SK-N-SH treated with all-trans-retinoic acid at 6 μM for 48 hours (cell line): Measurements from ENCODE around the gene C3.

Experiments used
- ATAC-seq: fragments of 200-7000 bp; cut with Tn5 transposase; 3 replicates; pipeline ENCODE4 v1.9.1; 2020; ENCODE audit warnings: mild to moderate bottlenecking, moderate library complexity
- ARNTL ChIP-seq: fragments of 450-650 bp; formaldehyde crosslinking; IDR thresholded peaks from 2 replicates; pipeline ENCODE4 v1.5.0; 2020; ENCODE audit warnings: low read depth, mild to moderate bottlenecking, moderate library complexity, borderline replicate concordance
- BACH2 ChIP-seq: fragments of 250-450 bp; sonication (Bioruptor Pico); IDR thresholded peaks from 2 replicates; pipeline ENCODE4 v1.9.0; 2021; ENCODE audit warnings: mild to moderate bottlenecking, borderline replicate concordance
- CSDC2 ChIP-seq: fragments of 250-450 bp; sonication (Bioruptor Pico); IDR thresholded peaks from 2 replicates; pipeline ENCODE4 v1.5.0; 2020; ENCODE audit warnings: mild to moderate bottlenecking, moderate library complexity
- GLIS3 ChIP-seq: fragments of 250-450 bp; sonication (Bioruptor Pico); IDR thresholded peaks from 2 replicates; pipeline ENCODE4 v1.5.0; 2020; ENCODE audit warnings: mild to moderate bottlenecking, moderate library complexity
- ISL1 ChIP-seq: fragments of 250-450 bp; sonication (Bioruptor Pico); IDR thresholded peaks from 2 replicates; pipeline ENCODE4 v2.1.2; 2022; ENCODE audit warnings: mild to moderate bottlenecking, moderate library complexity
- OSR1 ChIP-seq: fragments of 250-450 bp; sonication (Bioruptor Pico); IDR thresholded peaks from 2 replicates; pipeline ENCODE4 v1.8.0; 2022; ENCODE audit warnings: moderate library complexity, mild to moderate bottlenecking, inconsistent platforms
- PPARA ChIP-seq: fragments of 250-450 bp; sonication (Bioruptor Pico); IDR thresholded peaks from 2 replicates; pipeline ENCODE4 v1.5.0; 2020; ENCODE audit warnings: mild to moderate bottlenecking, borderline replicate concordance
- RARB ChIP-seq: fragments of 250-450 bp; sonication (Bioruptor Pico); IDR thresholded peaks from 2 replicates; pipeline ENCODE4 v1.8.0; 2021; ENCODE audit warnings: mild to moderate bottlenecking, moderate library complexity
- SNAI2 ChIP-seq: fragments of 250-450 bp; sonication (Bioruptor Pico); IDR thresholded peaks from 2 replicates; pipeline ENCODE4 v1.5.0; 2020; ENCODE audit warnings: mild to moderate bottlenecking, moderate library complexity
- TCF4 ChIP-seq: fragments of 250-450 bp; sonication (Bioruptor Pico); IDR thresholded peaks from 2 replicates; pipeline ENCODE4 v1.8.0; 2021; ENCODE audit warnings: mild to moderate bottlenecking, moderate library complexity, borderline replicate concordance
- TOX ChIP-seq: fragments of 250-450 bp; sonication (Bioruptor Pico); IDR thresholded peaks from 2 replicates; pipeline ENCODE4 v1.8.0; 2021; ENCODE audit warnings: mild to moderate bottlenecking, moderate library complexity, borderline replicate concordance
- ZC3H10 ChIP-seq: fragments of 250-450 bp; sonication (Bioruptor Pico); IDR thresholded peaks from 2 replicates; pipeline ENCODE4 v1.5.1; 2021; ENCODE audit warnings: mild to moderate bottlenecking, moderate library complexity
- ZFP3 ChIP-seq: fragments of 250-450 bp; sonication (Bioruptor Pico); IDR thresholded peaks from 2 replicates; pipeline ENCODE4 v1.5.0; 2020; ENCODE audit warnings: mild to moderate bottlenecking, moderate library complexity
- ZFP30 ChIP-seq: fragments of 450-650 bp; formaldehyde crosslinking; IDR thresholded peaks from 2 replicates; pipeline ENCODE4 v1.5.0; 2022; ENCODE audit warnings: mild to moderate bottlenecking, moderate library complexity
- ZNF565 ChIP-seq: fragments of 450-650 bp; formaldehyde crosslinking; conservative IDR thresholded peaks from 2 replicates; pipeline ENCODE4 v1.5.0; 2020; ENCODE audit warnings: low read depth, mild to moderate bottlenecking, moderate library complexity
- ZNF8 ChIP-seq: fragments of 450-650 bp; formaldehyde crosslinking; IDR thresholded peaks from 2 replicates; pipeline ENCODE4 v1.5.0; 2020; ENCODE audit warnings: mild to moderate bottlenecking, moderate library complexity
- TF ChIP-seq, protein P1 (sequence below): fragments of 250-450 bp; sonication (Bioruptor Pico); IDR thresholded peaks from 2 replicates; pipeline ENCODE4 v1.5.0; 2020; ENCODE audit warnings: mild to moderate bottlenecking, moderate library complexity
- TF ChIP-seq, protein P2 (sequence below): fragments of 250-450 bp; sonication (Bioruptor Pico); IDR thresholded peaks from 2 replicates; pipeline ENCODE4 v1.5.1; 2020; ENCODE audit warnings: low read depth, mild to moderate bottlenecking, moderate library complexity
- TF ChIP-seq, protein P3 (sequence below): fragments of 250-450 bp; sonication (Bioruptor Pico); IDR thresholded peaks from 2 replicates; pipeline ENCODE4 v1.8.0; 2020; ENCODE audit warnings: mild to moderate bottlenecking, moderate library complexity, borderline replicate concordance
- TF ChIP-seq, protein P4 (sequence below): fragments of 250-450 bp; sonication (Bioruptor Pico); IDR thresholded peaks from 2 replicates; pipeline ENCODE4 v1.8.0; 2021; ENCODE audit warnings: low read depth, mild to moderate bottlenecking, moderate library complexity, borderline replicate concordance

The C3 gene

DNA sequence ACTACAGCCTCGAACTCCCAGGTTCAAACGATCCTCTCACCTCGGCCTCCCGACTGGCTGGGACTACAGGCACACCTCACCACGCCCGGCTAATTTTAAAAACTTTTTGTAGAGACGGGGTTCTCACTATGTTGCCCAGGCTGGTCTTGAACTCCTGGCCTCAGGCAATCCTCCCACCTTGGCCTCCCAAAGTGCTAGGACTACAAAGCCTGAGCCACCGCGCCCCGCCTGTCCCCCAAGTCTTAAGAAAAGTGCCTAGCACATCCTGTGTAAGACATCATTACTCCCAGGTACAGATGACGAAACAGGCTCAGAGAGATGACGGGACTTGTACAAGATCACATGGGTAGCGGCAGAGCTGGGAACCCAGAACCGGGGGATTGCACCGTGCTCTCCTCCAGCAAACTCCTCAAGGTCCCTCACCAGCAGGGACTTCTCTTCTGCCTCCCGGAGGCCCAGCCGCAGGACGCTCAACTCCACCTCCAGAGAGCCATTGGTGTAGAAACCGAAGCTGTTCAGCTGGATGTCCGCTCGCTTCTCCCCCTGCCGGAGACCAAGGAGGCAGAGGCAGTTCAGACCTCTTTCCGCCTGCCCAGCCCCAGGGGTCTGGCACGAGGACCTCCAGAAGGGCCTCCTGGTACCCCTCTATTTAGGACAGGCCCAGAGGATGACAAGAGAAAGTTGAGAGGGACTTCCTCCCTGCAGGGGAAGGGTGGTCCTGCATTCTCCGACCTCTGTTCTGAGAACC, 15.9 kb upstream of the C3 start:
- ATAC-seq = peak; percentile 61
- no peak for TF ChIP-seq ARNTL
- TF ChIP-seq, protein P1, sequence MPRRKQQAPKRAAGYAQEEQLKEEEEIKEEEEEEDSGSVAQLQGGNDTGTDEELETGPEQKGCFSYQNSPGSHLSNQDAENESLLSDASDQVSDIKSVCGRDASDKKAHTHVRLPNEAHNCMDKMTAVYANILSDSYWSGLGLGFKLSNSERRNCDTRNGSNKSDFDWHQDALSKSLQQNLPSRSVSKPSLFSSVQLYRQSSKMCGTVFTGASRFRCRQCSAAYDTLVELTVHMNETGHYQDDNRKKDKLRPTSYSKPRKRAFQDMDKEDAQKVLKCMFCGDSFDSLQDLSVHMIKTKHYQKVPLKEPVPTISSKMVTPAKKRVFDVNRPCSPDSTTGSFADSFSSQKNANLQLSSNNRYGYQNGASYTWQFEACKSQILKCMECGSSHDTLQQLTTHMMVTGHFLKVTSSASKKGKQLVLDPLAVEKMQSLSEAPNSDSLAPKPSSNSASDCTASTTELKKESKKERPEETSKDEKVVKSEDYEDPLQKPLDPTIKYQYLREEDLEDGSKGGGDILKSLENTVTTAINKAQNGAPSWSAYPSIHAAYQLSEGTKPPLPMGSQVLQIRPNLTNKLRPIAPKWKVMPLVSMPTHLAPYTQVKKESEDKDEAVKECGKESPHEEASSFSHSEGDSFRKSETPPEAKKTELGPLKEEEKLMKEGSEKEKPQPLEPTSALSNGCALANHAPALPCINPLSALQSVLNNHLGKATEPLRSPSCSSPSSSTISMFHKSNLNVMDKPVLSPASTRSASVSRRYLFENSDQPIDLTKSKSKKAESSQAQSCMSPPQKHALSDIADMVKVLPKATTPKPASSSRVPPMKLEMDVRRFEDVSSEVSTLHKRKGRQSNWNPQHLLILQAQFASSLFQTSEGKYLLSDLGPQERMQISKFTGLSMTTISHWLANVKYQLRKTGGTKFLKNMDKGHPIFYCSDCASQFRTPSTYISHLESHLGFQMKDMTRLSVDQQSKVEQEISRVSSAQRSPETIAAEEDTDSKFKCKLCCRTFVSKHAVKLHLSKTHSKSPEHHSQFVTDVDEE (CRISPR knock-in tag) = no peak
- peak; percentile 97 for TF ChIP-seq ZFP3 (CRISPR knock-in tag)
- no peak for TF ChIP-seq ZFP30
- no peak for TF ChIP-seq ZNF8 (CRISPR knock-in tag)

DNA sequence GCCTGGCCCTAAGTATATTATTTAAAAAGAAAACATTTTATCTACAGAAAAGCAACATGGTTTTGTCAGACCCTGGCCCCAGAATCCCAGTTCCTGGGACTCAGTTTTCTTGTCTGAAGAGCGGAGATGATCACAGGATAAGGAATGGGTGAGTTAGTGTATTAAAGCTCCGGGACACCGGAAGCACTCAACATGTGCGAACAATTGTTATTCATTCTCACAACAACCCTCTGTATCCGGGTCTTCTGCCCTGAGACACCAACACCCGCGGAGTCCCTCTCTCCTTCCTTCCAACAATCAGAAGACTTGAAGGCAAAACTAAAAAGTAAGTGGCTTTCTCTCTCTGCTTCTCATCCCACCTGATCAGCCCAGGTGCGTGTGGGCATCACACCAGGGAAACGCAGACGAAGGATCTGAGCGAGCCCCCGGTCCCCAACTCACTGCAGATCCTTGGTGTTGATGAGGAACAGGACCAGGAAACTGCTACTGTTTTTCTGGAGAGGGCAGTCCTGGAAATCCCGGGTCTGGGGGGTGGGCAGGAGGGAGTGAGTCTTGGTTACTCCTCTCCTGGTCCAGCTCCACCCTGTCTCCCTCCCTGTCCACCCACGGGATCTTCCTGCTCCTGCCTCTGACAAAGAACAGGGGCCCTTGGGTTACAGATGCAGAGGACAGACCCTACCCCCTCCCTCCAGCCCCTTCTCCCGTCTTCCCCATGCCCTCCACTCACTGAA, 14.9 kb upstream of the C3 start:
- TF ChIP-seq RARB (CRISPR knock-in tag) (no peak), ARNTL (no peak), BACH2 (CRISPR knock-in tag) (no peak), PPARA (CRISPR knock-in tag) (no peak), ZNF565 (no peak), SNAI2 (no peak), ZC3H10 (CRISPR knock-in tag) (no peak), ZNF8 (CRISPR knock-in tag) (no peak), TOX (CRISPR knock-in tag) (no peak)
- TF ChIP-seq, protein P2, sequence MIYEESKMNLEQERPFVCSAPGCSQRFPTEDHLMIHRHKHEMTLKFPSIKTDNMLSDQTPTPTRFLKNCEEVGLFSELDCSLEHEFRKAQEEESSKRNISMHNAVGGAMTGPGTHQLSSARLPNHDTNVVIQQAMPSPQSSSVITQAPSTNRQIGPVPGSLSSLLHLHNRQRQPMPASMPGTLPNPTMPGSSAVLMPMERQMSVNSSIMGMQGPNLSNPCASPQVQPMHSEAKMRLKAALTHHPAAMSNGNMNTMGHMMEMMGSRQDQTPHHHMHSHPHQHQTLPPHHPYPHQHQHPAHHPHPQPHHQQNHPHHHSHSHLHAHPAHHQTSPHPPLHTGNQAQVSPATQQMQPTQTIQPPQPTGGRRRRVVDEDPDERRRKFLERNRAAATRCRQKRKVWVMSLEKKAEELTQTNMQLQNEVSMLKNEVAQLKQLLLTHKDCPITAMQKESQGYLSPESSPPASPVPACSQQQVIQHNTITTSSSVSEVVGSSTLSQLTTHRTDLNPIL (CRISPR knock-in tag) = no peak
- TF ChIP-seq, protein P3, sequence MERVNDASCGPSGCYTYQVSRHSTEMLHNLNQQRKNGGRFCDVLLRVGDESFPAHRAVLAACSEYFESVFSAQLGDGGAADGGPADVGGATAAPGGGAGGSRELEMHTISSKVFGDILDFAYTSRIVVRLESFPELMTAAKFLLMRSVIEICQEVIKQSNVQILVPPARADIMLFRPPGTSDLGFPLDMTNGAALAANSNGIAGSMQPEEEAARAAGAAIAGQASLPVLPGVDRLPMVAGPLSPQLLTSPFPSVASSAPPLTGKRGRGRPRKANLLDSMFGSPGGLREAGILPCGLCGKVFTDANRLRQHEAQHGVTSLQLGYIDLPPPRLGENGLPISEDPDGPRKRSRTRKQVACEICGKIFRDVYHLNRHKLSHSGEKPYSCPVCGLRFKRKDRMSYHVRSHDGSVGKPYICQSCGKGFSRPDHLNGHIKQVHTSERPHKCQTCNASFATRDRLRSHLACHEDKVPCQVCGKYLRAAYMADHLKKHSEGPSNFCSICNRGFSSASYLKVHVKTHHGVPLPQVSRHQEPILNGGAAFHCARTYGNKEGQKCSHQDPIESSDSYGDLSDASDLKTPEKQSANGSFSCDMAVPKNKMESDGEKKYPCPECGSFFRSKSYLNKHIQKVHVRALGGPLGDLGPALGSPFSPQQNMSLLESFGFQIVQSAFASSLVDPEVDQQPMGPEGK (CRISPR knock-in tag) = no peak
- TF ChIP-seq, protein P4, sequence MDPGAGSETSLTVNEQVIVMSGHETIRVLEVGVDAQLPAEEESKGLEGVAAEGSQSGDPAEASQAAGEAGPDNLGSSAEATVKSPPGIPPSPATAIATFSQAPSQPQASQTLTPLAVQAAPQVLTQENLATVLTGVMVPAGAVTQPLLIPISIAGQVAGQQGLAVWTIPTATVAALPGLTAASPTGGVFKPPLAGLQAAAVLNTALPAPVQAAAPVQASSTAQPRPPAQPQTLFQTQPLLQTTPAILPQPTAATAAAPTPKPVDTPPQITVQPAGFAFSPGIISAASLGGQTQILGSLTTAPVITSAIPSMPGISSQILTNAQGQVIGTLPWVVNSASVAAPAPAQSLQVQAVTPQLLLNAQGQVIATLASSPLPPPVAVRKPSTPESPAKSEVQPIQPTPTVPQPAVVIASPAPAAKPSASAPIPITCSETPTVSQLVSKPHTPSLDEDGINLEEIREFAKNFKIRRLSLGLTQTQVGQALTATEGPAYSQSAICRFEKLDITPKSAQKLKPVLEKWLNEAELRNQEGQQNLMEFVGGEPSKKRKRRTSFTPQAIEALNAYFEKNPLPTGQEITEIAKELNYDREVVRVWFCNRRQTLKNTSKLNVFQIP (CRISPR knock-in tag) = no peak
- no peak for ATAC-seq

DNA sequence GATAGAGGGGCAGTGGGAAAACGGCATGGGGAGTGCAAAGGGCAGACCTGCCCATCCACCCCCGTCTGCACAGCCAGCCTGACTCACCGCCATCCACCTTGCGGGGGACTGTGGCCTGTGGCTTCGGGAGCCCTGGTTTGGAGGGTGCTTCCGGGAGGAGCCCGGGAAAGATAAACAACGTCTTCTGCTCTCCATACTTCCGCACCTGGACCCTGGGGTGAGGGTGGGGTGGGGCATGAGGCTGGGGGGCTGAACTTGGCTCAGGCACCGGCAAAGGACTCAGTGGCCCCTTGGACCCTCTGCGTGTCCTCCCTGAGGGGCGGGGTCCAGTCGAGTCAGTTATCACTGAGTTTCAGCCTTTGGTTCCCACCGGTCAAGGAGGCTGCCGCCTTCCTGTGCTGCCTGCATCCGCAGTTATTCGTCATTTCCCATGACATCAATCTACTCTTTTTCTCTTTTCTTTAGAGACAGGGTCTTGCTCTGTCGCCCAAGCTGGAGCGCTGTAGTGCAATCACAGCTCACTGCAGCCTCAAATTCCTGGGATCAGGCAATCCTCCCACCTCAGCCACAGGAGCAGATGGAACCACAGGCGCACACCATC, 13.7 kb upstream of the C3 start:
- ATAC-seq = no peak
- no peak for TF ChIP-seq OSR1 (CRISPR knock-in tag)
- TF ChIP-seq ZC3H10 (CRISPR knock-in tag) = no peak
- TF ChIP-seq, protein P4 (CRISPR knock-in tag) = no peak
- no peak for TF ChIP-seq TCF4 (CRISPR knock-in tag)
- TF ChIP-seq ISL1 (CRISPR knock-in tag) = no peak
- TF ChIP-seq GLIS3 (CRISPR knock-in tag) = no peak
- TF ChIP-seq, protein P1 (CRISPR knock-in tag) = no peak
- no peak for TF ChIP-seq ZNF8 (CRISPR knock-in tag)
- no peak for TF ChIP-seq ARNTL
- no peak for TF ChIP-seq ZFP3 (CRISPR knock-in tag)
- no peak for TF ChIP-seq TOX (CRISPR knock-in tag)
- TF ChIP-seq SNAI2 = no peak
- TF ChIP-seq ZFP30 = no peak
- TF ChIP-seq PPARA (CRISPR knock-in tag) = no peak
- no peak for TF ChIP-seq CSDC2 (CRISPR knock-in tag)
- TF ChIP-seq BACH2 (CRISPR knock-in tag) = no peak
- TF ChIP-seq, protein P2 (CRISPR knock-in tag) = no peak
- TF ChIP-seq ZNF565 = no peak
